KBM-7 (cell line): ENCODE measurements around the gene MAPK11.
A peak's percentile ranks its signal among the peaks of the same experiment; 100 is the strongest.

Experiments used
- DNase-seq: peaks from one replicate; pipeline ENCODE4 v3.0.0-alpha.2; 2015
- in situ Hi-C: fragments of 300-500 bp; cut with MboI; formaldehyde crosslinking; loops from 2 replicates; pipeline ENCODE4 v1.14.3; 2020; ENCODE audit warnings: low sequenced_read_pairs, low pct_unique_long_range_greater_than_20kb, mixed read lengths

Gene MAPK11

GRCh38 chr22:50269970-50270665, at the start of gene MAPK11:
TSS of gene MAPK11 (minus strand) at chr22:50270380. CDS start at chr22:50270292, 88 bp downstream.
- in situ Hi-C loops, result loop anchor here (10.0 kb wide), 1 partner anchor 55 kb away; the partner anchor contains the start of gene DENND6B
- peak; percentile 70 for DNase-seq

GRCh38 chr22:50319503-50319951, 49.3 kb upstream of the MAPK11 start:
- in situ Hi-C loops, result no loop called here
- no peak for DNase-seq

GRCh38 chr22:50318698-50319411, 48.7 kb upstream of the MAPK11 start:
- in situ Hi-C loops, result no loop called here

GRCh38 chr22:50318356-50318697, 48.1 kb upstream of the MAPK11 start:
- DNase-seq, result no peak
- in situ Hi-C loops, result no loop called here

More at GRCh38 chr22:50318698-50319411, 48.7 kb upstream of the MAPK11 start:
- no peak for DNase-seq

- in situ Hi-C loops, result no loop called here
- DNase-seq, result no peak
These were observed 47.5 kb upstream of the MAPK11 start for GRCh38 chr22:50317674-50318073.

- DNase-seq, result no peak
- in situ Hi-C loops, result no loop called here
These were observed 47.0 kb upstream of the MAPK11 start for GRCh38 chr22:50317178-50317577.

- DNase-seq, result no peak
- in situ Hi-C loops, result no loop called here
These were observed 46.2 kb upstream of the MAPK11 start for GRCh38 chr22:50316114-50317065.

GRCh38 chr22:50315289-50316113, 45.3 kb upstream of the MAPK11 start:
- in situ Hi-C loops, result no loop called here
- DNase-seq, result no peak

- in situ Hi-C loops, result no loop called here
- DNase-seq, result peak; percentile 95
These were observed 44.5 kb upstream of the MAPK11 start for GRCh38 chr22:50314455-50315288.

- DNase-seq, result no peak
- in situ Hi-C loops, result no loop called here
These were observed 43.9 kb upstream of the MAPK11 start for GRCh38 chr22:50314081-50314454.

GRCh38 chr22:50313600-50313999, 43.4 kb upstream of the MAPK11 start:
- DNase-seq, result no peak
- in situ Hi-C loops, result no loop called here

- in situ Hi-C loops, result no loop called here
These were observed 42.8 kb upstream of the MAPK11 start for GRCh38 chr22:50313021-50313420.

GRCh38 chr22:50312371-50312770, 42.2 kb upstream of the MAPK11 start:
- in situ Hi-C loops, result no loop called here
- DNase-seq, result no peak

More at GRCh38 chr22:50313021-50313420, 42.8 kb upstream of the MAPK11 start:
- DNase-seq, result no peak

GRCh38 chr22:50311606-50312351, 41.6 kb upstream of the MAPK11 start:
- in situ Hi-C loops, result no loop called here
- DNase-seq, result no peak

GRCh38 chr22:50310949-50311444, 40.8 kb upstream of the MAPK11 start:
- DNase-seq, result no peak
- in situ Hi-C loops, result no loop called here

- DNase-seq, result no peak
- in situ Hi-C loops, result no loop called here
These were observed 40.0 kb upstream of the MAPK11 start for GRCh38 chr22:50310031-50310722.

GRCh38 chr22:50309601-50309991, 39.4 kb upstream of the MAPK11 start:
- DNase-seq, result no peak
- in situ Hi-C loops, result no loop called here
